ENCODE results near the gene SECTM1.

SECTM1 gene

DNA sequence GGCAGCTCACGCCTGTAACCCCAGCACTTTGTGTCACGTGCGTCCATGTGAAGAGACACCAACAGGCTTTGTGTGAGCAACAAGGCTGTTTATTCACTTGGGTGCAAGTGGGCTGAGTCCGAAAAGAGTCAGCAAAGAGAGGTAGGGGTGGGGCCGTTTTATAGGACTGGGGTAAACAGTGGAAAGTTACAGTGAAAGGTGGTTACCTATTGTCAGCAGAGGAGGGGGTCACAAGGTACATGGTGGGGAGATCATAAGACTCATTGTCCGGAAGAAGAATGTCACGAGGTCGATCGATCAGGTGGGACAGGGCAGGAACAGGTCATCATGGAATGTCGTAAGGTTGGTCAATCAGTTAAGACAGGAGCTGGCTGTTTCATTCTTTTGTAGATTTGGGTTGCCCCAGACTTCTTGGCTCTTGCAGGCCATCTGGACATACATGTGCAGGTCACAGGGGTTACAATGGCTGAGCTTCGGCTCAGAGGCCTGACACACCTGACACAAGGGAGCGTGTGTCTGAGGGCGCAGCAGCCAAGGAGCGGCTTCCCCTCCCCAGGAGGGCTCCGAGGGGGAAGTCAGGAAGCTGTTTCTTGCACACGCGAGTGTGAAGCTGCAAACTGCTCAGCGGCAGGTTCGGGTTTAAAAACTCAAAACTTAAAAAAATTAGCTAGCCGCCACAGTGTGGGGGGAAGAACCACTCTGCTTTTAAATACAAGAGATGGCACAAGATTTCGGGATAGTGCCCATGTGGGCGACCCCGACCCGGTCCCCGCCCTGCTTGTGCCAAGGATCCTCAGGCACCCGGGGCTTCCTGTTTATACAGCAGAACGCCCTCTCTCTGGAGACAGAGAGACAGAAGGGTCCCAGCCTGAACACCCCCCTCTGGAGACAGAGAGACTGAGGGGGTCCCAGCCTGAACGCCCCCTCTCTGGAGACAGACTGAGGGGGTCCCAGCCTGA lies 13.1 kb upstream of the SECTM1 start:
- DNase-seq (ENCODE audit: low read depth): no peak

DNA sequence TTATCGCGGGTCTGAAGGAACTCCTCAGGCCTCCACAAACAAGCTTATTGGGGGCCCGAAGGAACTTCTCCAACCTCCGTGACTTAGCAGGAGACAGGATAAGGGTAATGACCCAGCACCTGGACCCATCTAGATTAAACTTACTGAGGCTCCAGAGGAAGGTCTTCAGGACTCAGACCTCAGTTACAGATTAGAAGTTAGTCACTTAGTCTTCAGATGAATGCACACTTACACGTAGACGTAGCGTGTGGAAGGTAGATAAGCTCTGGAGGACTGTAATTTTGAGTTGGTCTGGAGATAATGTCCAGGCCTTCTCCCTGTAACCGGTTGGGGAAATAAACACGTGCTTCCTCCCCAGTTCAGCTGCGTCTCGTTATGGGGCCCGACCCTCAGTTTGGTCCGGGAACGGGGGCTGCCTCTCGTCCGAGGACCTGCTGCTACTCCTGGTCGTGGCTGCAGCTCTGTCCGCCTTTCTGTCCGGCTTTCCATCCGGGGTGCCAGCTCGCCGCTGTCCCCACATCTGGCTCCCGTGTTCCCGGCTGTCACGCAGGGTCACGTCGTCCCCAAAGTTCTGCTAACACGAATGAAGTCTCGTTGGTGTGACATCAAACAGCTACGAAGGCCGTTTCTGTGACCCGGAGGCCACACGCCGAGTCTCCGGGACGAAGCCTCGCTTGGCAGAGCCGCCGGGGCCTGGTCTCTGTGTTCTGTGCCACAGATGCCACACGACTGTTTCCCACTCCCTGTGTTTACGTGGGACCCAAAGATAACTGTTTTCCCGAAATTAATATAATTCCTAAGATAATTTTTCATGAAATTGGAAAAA lies 11.8 kb upstream of the SECTM1 start:
- DNase-seq (ENCODE audit: low read depth): no peak

DNA sequence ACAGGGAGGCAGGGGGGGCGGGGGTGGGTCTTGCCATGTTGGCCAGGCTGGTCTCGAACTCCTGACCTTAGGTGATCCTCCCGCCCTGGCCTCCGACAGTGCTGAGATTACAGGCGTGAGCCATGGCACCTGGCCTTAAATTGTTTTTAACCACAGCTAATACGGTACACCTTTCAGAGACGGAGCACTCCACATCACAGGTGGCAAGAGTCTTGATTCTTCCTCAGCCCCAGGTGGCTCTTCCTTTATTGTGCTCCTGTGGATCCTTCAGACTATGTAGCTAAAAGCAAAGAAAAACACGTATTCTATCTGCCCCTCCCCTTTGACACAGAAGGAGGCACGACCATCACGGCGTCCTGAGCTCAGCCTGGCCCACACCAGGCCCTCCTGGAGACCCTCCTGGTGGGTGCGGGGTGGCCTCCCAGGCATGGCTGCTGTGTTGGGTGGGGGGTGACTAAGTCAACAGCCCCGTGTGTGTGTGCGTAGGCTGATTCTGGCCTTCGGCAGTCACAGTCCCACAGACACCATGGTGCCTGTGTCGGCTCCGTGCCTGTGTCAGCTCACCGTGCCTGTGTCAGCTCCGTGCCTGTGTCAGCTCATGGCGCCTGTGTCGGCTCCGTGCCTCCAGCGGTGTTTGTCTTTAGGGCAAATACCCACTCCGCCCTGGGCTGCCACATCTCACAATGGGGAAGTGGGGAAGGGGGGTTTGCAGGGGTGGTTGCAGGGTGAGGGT lies 10.8 kb upstream of the SECTM1 start:
- DNase-seq (ENCODE audit: low read depth): no peak

DNA sequence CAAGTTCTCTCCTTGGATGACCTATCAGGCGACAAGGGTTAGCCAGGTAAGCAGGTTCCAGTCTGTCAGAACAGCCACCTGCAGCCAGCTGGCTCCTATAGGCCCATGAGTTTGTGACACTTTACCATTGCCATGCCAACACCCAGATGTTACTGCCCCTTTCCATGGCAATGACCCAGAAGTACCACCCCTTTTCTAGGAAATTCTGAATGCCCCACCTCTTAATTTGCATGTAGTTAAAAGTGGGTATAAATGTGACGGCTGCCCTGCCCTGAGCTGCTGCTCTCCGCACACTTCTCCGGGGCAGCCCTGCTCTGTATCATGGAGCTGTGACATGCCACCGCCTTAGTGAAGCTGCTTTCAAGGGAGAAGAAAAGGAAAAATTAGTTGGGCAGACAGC lies 10.0 kb upstream of the SECTM1 start:
- no peak for DNase-seq (ENCODE audit: low read depth)

DNA sequence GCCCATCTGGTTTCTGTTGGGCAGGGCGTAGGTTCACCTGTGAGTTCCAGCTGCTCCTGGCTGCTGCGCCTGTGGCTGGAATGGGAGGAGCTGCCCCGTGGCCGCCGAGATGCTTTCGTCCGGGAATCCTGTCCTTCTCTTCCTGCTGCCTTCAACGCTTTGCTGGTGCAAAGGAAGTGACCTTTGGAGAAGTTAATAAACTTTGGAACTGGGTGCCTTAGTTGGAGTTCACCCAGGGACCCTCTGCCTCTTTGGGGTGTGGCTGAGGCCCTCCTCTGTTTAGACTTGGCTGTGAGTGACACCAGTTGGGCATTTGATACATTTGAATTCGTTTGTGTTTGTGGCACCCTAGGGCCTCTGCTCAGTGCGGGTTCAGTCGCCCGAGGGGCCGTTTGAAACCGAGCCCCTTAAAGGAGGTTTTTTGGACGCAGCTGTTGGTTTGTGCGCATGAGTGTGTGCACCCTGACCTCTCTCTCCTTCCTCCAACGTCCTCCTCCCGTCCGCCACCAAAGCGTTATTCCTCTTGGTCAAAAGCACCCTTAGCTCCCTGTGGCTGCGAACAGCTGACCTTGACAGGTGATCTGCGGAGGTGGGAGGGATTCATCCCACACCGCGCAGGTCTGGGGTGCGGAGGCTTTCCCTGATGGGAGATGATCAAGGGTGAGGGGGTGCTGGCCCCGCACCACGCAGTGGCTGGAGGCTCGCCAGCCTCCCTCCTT lies 9.0 kb upstream of the SECTM1 start:
- DNase-seq (ENCODE audit: low read depth): no peak

DNA sequence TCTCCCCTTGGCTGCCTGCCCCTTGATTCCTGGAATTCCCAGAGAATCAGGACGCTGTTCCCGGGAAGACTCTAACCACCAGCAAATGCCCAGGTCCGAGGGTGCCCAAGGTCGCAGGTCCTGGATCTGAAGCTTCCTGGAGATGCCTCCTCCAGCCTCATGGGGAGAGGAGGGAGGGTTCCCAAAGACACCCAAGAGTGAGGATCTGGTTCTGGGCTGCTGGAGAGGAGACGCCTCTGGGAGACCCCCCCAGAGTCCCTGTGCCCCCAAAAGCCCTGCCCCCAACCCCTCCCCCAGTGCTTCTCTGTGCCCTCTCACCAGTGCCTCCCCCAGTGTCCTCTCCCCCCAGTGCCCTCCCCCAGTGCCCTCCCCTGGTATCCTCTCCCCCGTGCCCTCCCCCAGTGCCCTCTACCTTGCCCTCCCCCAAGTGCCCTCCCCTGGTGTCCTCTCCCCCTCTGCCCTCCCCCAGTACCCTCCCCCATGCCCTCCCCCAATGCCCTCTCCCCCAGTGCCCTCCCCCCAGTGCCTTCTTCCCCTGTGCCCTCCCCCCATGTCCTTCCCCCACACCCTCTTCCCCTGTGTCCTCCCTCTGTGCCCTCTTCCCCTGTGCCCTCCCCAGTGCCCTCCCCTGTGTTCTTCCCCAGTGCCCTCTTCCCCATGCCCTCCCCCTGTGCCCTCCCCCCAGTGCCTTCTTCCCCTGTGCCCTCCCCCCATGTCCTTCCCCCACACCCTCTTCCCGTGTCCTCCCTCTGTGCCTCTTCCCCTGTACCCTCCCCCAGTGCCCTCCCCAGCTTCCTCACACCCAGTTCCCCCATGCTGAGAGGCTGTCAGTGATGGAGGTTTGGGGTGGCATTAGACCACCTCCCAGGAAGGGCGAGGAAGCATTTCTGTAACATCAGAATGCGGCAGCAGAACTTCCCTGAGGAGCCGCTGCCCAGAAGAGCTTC lies 6.3 kb upstream of the SECTM1 start:
- DNase-seq (ENCODE audit: low read depth): no peak

DNA sequence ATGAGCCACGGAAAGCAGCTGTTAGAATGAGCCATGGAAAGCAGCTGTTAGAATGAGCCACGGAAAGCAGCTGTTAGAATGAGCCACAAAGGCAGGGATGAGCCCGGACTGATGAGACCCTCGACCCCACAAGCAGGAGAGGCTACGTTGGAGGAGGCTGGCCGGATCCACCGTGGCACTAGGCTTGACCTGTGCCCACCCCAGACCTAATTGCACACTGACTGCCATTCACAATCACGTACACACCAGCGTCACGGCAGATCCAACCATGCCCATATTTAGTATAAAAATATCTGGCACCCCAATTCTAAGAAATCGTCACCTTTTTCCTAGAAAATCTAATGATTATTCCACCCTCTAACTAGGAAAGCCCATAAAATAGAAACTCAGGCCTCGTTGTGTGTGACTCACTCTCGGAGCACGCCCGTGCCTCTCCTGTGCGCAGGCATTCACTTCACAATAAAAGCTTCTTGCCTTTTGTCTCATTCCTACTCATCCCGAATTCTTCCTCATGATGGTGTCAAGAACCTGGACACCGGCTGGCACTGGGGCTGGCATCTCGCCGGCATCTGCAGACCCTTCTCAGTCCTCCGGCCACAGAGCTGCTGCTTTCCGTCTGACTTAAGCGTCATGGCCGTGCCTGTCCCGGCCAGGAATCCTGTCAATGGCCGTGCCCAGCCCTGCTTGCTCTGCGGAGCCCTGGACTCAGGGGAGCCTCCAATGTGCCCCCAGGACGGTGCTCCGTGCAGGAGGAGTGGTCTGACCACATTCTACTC lies 5.5 kb upstream of the SECTM1 start:
- no peak for DNase-seq (ENCODE audit: low read depth)

DNA sequence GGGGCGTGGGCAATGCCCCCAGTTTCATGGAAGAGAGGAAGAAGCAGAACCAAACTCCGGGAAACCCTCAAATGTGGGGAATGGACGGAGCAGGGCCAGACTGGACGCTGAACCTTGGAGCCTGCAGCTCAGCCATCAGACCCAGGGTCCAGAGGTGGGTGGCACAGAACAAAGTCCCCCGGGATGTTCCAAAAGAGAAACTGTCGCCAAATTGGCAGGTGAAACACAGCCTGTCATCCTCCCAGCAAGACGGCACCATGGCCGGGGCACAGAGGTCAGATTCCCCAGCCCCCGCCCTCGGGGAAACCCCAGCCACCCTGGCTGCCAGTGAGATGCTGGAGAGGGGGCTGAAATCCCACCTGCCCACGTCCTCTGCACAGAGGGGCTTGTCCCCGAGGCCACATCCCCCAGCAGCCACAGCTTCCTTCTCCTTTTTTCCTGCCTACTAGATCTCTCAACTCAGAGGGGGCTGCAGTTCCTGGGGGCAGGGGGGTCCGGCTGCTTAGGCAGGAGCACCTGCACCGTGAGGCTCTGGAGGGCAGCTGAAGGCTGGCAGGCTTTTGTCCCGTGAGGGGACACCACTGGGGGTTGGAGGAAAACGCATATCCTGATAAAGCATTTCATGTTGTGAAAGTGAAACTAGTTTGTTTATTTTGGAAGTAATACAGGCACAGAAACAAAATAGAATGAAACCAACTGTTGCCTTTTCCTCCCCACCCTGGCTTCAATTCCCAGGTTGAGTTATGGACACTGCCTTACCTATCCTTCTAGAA lies 1.2 kb upstream of the SECTM1 start:
- DNase-seq (ENCODE audit: low read depth): no peak

DNA sequence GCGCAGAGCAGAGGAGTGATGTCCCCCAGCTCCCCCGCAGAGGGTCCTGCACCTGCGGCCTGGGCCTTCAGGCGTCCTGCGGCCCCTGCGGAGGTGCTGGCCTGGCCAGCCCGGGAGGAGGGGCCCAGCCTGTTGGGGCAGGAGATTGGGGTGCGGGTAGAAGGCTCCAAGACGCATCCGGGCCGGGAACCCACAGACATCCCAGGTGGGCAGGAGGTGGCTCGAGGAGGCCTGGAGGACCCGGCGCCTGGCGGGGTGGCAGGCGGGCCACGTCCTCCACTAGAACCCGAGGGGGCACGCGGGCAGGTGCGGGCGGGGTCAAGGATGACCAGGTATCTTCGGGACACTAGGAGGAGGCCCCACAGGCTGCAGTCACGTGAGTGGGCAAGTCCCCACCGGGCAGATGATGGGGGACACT lies 647 bp upstream of the SECTM1 start:
- DNase-seq (ENCODE audit: low read depth): no peak

DNA sequence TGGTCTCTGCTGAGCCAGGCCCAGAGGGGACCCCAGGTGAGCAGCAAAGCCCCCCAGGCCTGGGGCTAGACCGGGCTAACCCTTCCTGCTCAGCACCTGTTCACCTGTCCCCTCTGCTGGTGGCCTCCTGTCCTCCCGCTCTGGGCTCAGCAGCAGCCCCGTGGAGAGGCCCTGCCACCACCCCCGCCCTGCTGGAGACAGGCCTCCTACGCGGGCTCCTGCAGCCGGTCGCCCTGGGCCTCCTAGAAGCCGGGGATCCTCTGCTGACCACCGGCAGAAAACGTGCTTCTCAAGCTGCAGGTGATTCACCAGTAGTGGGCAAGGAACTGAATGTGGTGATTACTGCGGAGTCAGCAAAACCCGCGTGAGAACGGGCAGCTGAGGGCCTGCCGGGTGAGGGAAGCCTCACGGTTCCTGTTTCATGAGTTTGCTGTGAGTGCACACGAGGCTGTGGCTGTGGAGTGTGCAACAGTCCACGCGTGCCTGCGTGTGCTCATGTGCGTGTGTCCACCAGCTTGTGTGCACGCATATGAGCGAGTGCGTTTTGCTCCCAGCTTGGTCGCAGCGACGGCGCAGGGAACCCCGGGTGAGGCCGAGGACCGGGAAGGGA lies 792 bp downstream of the SECTM1 start:
- DNase-seq (ENCODE audit: low read depth): no peak

DNA sequence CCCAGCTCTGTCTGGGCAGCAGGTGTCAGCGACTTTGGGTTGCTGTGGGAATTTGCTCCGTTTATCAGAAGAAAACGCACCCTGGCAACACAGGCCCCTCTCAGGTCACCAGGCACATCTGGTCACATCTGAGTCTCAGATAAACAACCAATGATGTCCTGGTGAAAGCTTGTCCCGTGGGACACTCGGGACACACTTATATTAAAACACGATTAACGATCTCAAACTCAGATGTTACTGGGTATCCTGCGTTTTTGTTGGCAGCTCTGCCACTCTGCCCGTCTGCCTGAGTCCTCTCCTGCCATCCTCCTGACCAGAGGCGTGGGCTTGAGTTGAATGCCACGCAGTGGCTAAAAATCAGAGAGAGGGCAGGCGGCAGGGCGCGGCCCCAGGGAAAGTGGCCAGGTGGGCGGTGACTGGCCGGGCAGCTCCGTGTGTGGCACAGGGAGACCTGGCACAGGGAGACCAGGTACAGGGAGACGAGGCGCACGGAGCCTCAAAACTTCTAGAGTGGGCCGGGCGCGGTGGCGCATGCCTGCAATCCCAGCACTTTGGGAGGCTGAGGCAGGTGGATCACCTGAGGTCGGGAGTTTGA lies 2.1 kb downstream of the SECTM1 start:
- DNase-seq (ENCODE audit: low read depth): no peak

DNA sequence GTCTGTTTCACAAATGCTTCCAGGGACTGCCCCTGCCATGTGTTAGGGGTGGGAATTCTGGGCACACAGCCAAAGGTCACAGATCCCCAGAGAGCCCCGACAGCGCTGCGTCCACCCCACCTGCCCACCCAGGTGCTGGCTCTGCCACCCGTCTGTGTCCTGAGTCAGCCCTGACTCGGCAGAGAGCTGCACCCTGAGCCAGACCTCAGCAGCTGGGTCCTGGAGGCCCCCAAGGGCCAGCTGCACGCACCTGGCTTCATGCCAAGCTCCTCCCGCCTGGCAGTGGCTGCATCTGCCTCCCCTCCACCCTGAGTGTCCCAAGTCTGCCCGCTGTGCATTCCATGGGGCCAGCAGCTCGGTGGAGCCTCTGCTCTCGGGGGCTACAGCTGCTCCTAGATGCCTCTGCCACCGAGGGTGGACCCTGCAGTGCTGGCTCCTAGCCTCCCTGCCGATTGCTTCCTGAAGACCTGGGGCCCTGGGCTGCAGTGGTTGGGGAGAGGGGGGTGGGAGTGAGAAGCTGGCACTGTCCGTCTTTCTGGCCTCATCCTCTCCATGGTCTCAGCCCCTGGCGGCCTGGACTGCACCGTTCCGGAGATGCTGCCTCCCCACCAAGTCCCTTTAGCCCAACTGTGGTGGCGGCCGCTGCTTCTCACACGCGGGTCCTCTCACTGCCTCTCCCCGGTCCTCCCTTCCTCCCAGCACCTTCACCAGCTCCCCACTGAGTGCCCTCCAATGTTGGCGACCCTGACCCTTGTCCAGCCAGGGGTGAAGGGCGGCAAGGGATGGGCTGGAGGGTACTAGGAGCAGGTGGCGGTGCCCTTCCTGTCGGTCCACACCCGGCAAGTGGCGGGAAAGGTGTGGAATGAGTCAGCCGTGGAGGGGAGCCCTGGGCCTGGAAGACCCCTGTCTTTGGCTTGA lies 3.0 kb downstream of the SECTM1 start:
- no peak for DNase-seq (ENCODE audit: low read depth)

DNA sequence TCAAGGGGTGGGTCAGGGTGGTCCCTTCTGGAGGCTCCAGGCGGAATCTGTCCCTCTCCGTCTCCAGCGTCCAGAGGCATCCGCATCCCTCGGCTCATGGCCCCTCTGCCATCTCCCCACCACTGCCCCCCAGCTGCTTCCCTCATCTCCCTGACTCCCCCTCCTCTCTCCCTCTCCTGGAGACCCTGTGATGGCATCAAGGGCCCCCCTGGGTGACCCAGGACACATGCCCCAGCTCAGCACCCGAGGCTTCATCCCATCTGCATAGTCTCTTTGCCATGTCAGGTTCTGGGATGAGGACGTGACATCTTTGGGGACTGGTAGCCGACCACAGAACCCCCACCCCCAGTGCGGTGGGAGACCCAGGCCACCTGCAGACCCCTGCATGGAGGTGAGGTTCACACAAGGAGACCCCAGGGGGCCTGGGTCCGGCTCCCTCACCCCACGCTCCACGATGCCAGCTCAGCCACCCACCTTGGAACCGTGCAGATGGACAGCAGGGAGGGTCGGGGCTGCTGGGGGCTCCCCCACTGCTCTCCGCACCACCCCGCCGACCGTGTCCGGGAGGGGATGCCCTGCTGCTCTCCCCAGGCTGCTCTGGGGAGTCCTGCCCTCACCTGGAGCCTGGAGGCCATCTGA lies 3.8 kb downstream of the SECTM1 start:
- DNase-seq (ENCODE audit: low read depth): no peak

DNA sequence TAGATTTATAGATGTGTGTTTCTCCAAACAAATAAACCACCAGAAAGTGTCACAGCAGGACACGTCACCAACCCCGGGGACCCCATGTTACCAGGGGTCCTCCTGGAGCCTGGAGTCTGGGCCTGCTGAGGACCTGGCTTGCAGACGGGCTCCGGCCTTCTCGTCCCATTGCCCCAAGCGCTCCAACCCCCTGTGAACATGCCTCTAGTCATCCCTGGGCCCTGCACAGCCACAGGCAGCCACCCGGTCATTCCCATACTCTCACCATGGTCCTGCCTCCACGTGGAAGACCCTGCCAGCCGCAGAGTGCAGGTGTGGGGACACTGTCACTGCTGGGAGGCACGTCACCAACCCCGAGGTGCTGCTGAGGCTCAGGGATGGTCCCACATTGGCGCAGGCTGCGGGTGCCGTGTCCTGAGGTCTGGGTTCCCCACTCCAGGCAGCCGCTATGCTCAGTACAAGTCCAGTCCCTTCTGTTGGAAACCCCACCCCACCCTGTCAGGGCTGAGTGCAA lies 4.5 kb downstream of the SECTM1 start:
- no peak for DNase-seq (ENCODE audit: low read depth)

DNA sequence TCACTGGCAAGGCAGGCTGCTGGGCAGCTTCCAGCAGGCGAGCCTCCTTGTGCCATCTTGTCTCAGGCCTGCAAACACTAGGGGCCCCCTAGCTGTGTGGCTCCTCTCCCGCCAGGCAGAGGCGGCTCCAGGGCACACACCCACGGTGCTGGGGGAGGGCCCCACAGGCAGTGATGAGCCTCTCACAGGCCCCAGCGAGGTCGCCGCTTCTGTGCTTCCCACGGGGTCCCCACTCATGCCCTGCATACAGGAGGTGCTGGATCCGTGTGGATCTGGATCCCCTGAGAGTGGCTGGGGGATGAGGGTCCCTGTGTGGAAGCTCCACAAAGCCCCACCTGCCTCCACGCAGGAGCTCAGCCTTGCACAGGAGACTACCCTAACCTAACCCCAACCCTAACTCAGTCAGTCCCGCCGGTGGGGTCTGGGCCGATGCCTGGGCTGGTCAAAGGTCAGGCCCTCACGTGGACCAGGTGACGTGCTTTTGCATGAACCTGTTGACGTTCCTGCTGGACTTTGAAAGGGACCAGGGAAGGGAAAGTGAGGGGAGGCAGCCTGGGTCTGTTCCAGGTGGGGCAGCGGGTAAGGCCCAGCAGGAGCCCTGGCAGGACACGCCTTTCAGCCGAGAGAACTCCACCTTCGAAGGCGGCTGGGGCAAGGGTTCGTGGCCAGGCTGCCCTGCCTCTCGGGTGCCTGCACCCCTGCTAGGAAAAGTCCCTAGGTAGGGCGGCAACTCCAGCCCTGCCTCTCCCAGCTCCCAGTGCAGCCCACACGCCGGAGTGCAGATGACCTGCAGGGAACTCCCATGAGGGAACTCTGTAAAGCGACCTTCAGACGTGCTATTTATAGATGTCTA lies 5.2 kb downstream of the SECTM1 start:
- DNase-seq (ENCODE audit: low read depth): no peak

Data from activated T-cell treated with anti-CD3 and anti-CD28 coated beads for 48 hours (primary cell).